ENCODE measurements around the gene ZNF407.

Gene ZNF407

GRCh38 chr18:75029481-75029880 is 431.8 kb downstream of the ZNF407 start:
- Mint-ChIP-seq H3K36me3 (no peaks in the 10 kb centered on the region), H3K27me3 (no peaks in the 10 kb centered on the region), H3K4me3 (no peak overlapping the region)

GRCh38 chr18:75031717-75032317 is 434.1 kb downstream of the ZNF407 start:
- Mint-ChIP-seq H3K4me1 (ENCODE audit: low read depth) (peaks cover 17% of the 10 kb centered on the region), H3K27me3 (no peaks in the 10 kb centered on the region), H3K27ac (no peak overlapping the region), H3K4me3 (no peak overlapping the region), H3K9me3 (ENCODE audit: low read depth) (no peaks in the 10 kb centered on the region), H3K36me3 (peaks cover 4% of the 10 kb centered on the region)

More at GRCh38 chr18:75029481-75029880, 431.8 kb downstream of the ZNF407 start:
- Mint-ChIP-seq H3K27ac (peak overlapping the region; percentile 4), H3K9me3 (ENCODE audit: low read depth) (no peaks in the 10 kb centered on the region), H3K4me1 (ENCODE audit: low read depth) (peaks cover 17% of the 10 kb centered on the region)

GRCh38 chr18:75033516-75033915 is 435.8 kb downstream of the ZNF407 start:
- Mint-ChIP-seq H3K27me3 (no peaks in the 10 kb centered on the region), H3K9me3 (ENCODE audit: low read depth) (no peaks in the 10 kb centered on the region), H3K4me1 (ENCODE audit: low read depth) (peaks cover 14% of the 10 kb centered on the region), H3K27ac (no peak overlapping the region), H3K36me3 (peaks cover 4% of the 10 kb centered on the region), H3K4me3 (no peak overlapping the region)

GRCh38 chr18:75034937-75035336 is 437.3 kb downstream of the ZNF407 start:
- Mint-ChIP-seq H3K27ac (no peak overlapping the region), H3K4me3 (no peak overlapping the region), H3K36me3 (peaks cover 4% of the 10 kb centered on the region), H3K27me3 (no peaks in the 10 kb centered on the region), H3K9me3 (ENCODE audit: low read depth) (no peaks in the 10 kb centered on the region), H3K4me1 (ENCODE audit: low read depth) (peaks cover 4% of the 10 kb centered on the region)

GRCh38 chr18:75035928-75036327 is 438.3 kb downstream of the ZNF407 start:
- H3K4me3 Mint-ChIP-seq = no peak overlapping the region
- H3K27ac Mint-ChIP-seq = no peak overlapping the region
- peaks cover 4% of the 10 kb centered on the region for H3K36me3 Mint-ChIP-seq

GRCh38 chr18:75036917-75037688 is 439.4 kb downstream of the ZNF407 start:
- no peak overlapping the region for H3K4me3 Mint-ChIP-seq
- H3K9me3 Mint-ChIP-seq (ENCODE audit: low read depth) = no peaks in the 10 kb centered on the region
- peaks cover 8% of the 10 kb centered on the region for H3K36me3 Mint-ChIP-seq
- no peaks in the 10 kb centered on the region for H3K4me1 Mint-ChIP-seq (ENCODE audit: low read depth)
- H3K27me3 Mint-ChIP-seq = no peaks in the 10 kb centered on the region
- no peak overlapping the region for H3K27ac Mint-ChIP-seq

More at GRCh38 chr18:75035928-75036327, 438.3 kb downstream of the ZNF407 start:
- Mint-ChIP-seq H3K9me3 (ENCODE audit: low read depth) (no peaks in the 10 kb centered on the region), H3K27me3 (no peaks in the 10 kb centered on the region), H3K4me1 (ENCODE audit: low read depth) (no peaks in the 10 kb centered on the region)

- Mint-ChIP-seq H3K4me3 (no peak overlapping the region), H3K4me1 (ENCODE audit: low read depth) (no peaks in the 10 kb centered on the region), H3K36me3 (peaks cover 8% of the 10 kb centered on the region), H3K9me3 (ENCODE audit: low read depth) (no peaks in the 10 kb centered on the region), H3K27me3 (no peaks in the 10 kb centered on the region), H3K27ac (no peak overlapping the region)
Observed at GRCh38 chr18:75037689-75037955, 440.0 kb downstream of the ZNF407 start.

GRCh38 chr18:75041586-75041985 is 443.9 kb downstream of the ZNF407 start:
- no peaks in the 10 kb centered on the region for H3K27me3 Mint-ChIP-seq
- no peak overlapping the region for H3K4me3 Mint-ChIP-seq
- H3K9me3 Mint-ChIP-seq (ENCODE audit: low read depth) = no peaks in the 10 kb centered on the region
- H3K36me3 Mint-ChIP-seq = peaks cover 8% of the 10 kb centered on the region
- no peaks in the 10 kb centered on the region for H3K4me1 Mint-ChIP-seq (ENCODE audit: low read depth)
- H3K27ac Mint-ChIP-seq = no peak overlapping the region

- no peaks in the 10 kb centered on the region for H3K4me1 Mint-ChIP-seq (ENCODE audit: low read depth)
- H3K27ac Mint-ChIP-seq = no peak overlapping the region
- no peak overlapping the region for H3K4me3 Mint-ChIP-seq
- peaks cover 16% of the 10 kb centered on the region for H3K36me3 Mint-ChIP-seq
- H3K27me3 Mint-ChIP-seq = no peaks in the 10 kb centered on the region
- H3K9me3 Mint-ChIP-seq (ENCODE audit: low read depth) = no peaks in the 10 kb centered on the region
Observed at GRCh38 chr18:75043478-75043877, 445.8 kb downstream of the ZNF407 start.

- no peaks in the 10 kb centered on the region for H3K4me1 Mint-ChIP-seq (ENCODE audit: low read depth)
Observed at GRCh38 chr18:75044296-75044695, 446.6 kb downstream of the ZNF407 start.

GRCh38 chr18:75044791-75045190 is 447.1 kb downstream of the ZNF407 start:
- no peak overlapping the region for H3K27ac Mint-ChIP-seq
- no peaks in the 10 kb centered on the region for H3K27me3 Mint-ChIP-seq
- H3K36me3 Mint-ChIP-seq = peaks cover 19% of the 10 kb centered on the region
- H3K9me3 Mint-ChIP-seq (ENCODE audit: low read depth) = no peaks in the 10 kb centered on the region
- H3K4me3 Mint-ChIP-seq = no peak overlapping the region
- H3K4me1 Mint-ChIP-seq (ENCODE audit: low read depth) = no peaks in the 10 kb centered on the region

More at GRCh38 chr18:75044296-75044695, 446.6 kb downstream of the ZNF407 start:
- no peaks in the 10 kb centered on the region for H3K27me3 Mint-ChIP-seq
- no peak overlapping the region for H3K27ac Mint-ChIP-seq
- H3K36me3 Mint-ChIP-seq = peaks cover 16% of the 10 kb centered on the region
- no peaks in the 10 kb centered on the region for H3K9me3 Mint-ChIP-seq (ENCODE audit: low read depth)
- H3K4me3 Mint-ChIP-seq = no peak overlapping the region

GRCh38 chr18:75045272-75045671 is 447.6 kb downstream of the ZNF407 start:
- H3K27me3 Mint-ChIP-seq = no peaks in the 10 kb centered on the region
- H3K4me1 Mint-ChIP-seq (ENCODE audit: low read depth) = no peaks in the 10 kb centered on the region
- peaks cover 20% of the 10 kb centered on the region for H3K36me3 Mint-ChIP-seq
- H3K27ac Mint-ChIP-seq = no peak overlapping the region
- no peaks in the 10 kb centered on the region for H3K9me3 Mint-ChIP-seq (ENCODE audit: low read depth)
- no peak overlapping the region for H3K4me3 Mint-ChIP-seq

- Mint-ChIP-seq H3K4me1 (ENCODE audit: low read depth) (no peaks in the 10 kb centered on the region), H3K9me3 (ENCODE audit: low read depth) (no peaks in the 10 kb centered on the region), H3K36me3 (peaks cover 15% of the 10 kb centered on the region), H3K27ac (no peak overlapping the region), H3K4me3 (no peak overlapping the region), H3K27me3 (no peaks in the 10 kb centered on the region)
Observed at GRCh38 chr18:75047240-75047961, 449.7 kb downstream of the ZNF407 start.

- Mint-ChIP-seq H3K4me1 (ENCODE audit: low read depth) (no peaks in the 10 kb centered on the region), H3K4me3 (no peak overlapping the region), H3K27me3 (no peaks in the 10 kb centered on the region), H3K27ac (no peak overlapping the region), H3K9me3 (ENCODE audit: low read depth) (no peaks in the 10 kb centered on the region), H3K36me3 (peaks cover 13% of the 10 kb centered on the region)
Observed at GRCh38 chr18:75048776-75049454, 451.2 kb downstream of the ZNF407 start.

- Mint-ChIP-seq H3K27ac (no peak overlapping the region), H3K27me3 (no peaks in the 10 kb centered on the region), H3K4me3 (no peak overlapping the region), H3K9me3 (ENCODE audit: low read depth) (no peaks in the 10 kb centered on the region), H3K4me1 (ENCODE audit: low read depth) (no peaks in the 10 kb centered on the region), H3K36me3 (peaks cover 13% of the 10 kb centered on the region)
Observed at GRCh38 chr18:75049455-75049789, 451.8 kb downstream of the ZNF407 start.
